SK-N-MC (cell line): ENCODE data around the gene MRPL21.

ENCODE experiments used
- EZH2 ChIP-seq: fragments of 200-600 bp; sonication (generic); IDR thresholded peaks from one replicate; pipeline ENCODE4 v1.6.1; 2017; ENCODE audit warnings: antibody characterized with exemption
- FOXP2 ChIP-seq: optimal IDR thresholded peaks from 2 replicates; pipeline ENCODE3; 2011; ENCODE audit warnings: mild to moderate bottlenecking, moderate library complexity; ENCODE audit not compliant: insufficient read depth; ENCODE audit errors: extremely low read length, control extremely low read depth
- POLR2AphosphoS5 ChIP-seq: IDR thresholded peaks from 2 replicates; pipeline ENCODE4 v1.6.1; 2012; ENCODE audit warnings: mild to moderate bottlenecking, low read depth, low read length, borderline replicate concordance

GRCh38 chr11:68845351-68846002, 58.2 kb downstream of the MRPL21 start:
- TF ChIP-seq EZH2 = no peak
- no peak for TF ChIP-seq POLR2AphosphoS5
- TF ChIP-seq FOXP2 = no peak
